Parathyroid adenoma (tissue), 2 donors: ENCODE results near the gene DYRK4.

Experiments
- H2AFZ ChIP-seq: fragments of 300-600 bp; sonication (generic); one replicate; pipeline ENCODE4 v1.7.0; 2017; ENCODE audit warnings: antibody characterized with exemption, mild to moderate bottlenecking
- H3K27ac ChIP-seq: fragments of 300-600 bp; sonication (generic); one replicate; pipeline ENCODE4 v1.7.0; 2017
- H3K27me3 ChIP-seq: fragments of 300-600 bp; sonication (generic); one replicate; pipeline ENCODE4 v1.7.0; 2017; ENCODE audit warnings: low read length; ENCODE audit not compliant: control insufficient read depth, insufficient read depth
- H3K36me3 ChIP-seq: fragments of 300-600 bp; sonication (generic); one replicate; pipeline ENCODE4 v1.7.0; 2017; ENCODE audit warnings: low read length; ENCODE audit not compliant: control insufficient read depth, insufficient read depth
- H3K4me1 ChIP-seq: fragments of 300-600 bp; sonication (generic); one replicate; pipeline ENCODE4 v1.7.0; 2017; ENCODE audit warnings: control low read depth
- H3K4me2 ChIP-seq: fragments of 300-600 bp; sonication (generic); one replicate; pipeline ENCODE4 v1.7.0; 2017; ENCODE audit warnings: low read length
- H3K4me3 ChIP-seq: fragments of 300-600 bp; sonication (generic); one replicate; pipeline ENCODE4 v1.7.0; 2017; ENCODE audit warnings: low read depth, low read length
- H3K79me2 ChIP-seq: fragments of 300-600 bp; sonication (generic); one replicate; pipeline ENCODE4 v1.7.0; 2017; ENCODE audit warnings: control low read depth
- H3K9ac ChIP-seq: fragments of 300-600 bp; sonication (generic); one replicate; pipeline ENCODE4 v1.7.0; 2017; ENCODE audit warnings: mild to moderate bottlenecking
- H3K9me3 ChIP-seq: fragments of 300-600 bp; sonication (generic); one replicate; pipeline ENCODE4 v1.7.0; 2017; ENCODE audit warnings: low read length; ENCODE audit not compliant: control insufficient read depth
- TF ChIP-seq, protein P1 (sequence below): fragments of 300-600 bp; sonication (generic); IDR thresholded peaks from one replicate; pipeline ENCODE4 v1.7.0; 2017; ENCODE audit warnings: antibody characterized with exemption, mild to moderate bottlenecking
- donor health status: primary hyperparathyroidism.

Gene DYRK4

DNA sequence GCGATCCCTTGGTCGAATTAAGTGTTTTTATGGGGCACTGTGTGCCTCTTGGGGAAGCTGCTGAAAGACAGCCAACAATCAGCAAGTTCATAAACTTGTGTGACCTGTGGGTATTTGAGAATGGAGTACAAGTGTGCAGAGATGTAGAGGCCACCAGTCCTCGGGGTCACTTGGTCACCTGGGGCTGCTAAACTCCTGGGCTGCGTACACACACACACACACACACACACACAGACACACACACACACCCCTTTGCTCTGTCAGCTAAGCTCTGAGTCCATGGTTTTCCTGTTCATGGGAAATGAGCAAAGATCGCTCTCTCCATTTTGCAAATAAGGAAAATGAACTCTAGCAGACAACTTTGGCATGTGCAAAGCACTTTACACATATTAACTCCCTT, 24.5 kb downstream of the DYRK4 start:
- TF ChIP-seq, protein P1, sequence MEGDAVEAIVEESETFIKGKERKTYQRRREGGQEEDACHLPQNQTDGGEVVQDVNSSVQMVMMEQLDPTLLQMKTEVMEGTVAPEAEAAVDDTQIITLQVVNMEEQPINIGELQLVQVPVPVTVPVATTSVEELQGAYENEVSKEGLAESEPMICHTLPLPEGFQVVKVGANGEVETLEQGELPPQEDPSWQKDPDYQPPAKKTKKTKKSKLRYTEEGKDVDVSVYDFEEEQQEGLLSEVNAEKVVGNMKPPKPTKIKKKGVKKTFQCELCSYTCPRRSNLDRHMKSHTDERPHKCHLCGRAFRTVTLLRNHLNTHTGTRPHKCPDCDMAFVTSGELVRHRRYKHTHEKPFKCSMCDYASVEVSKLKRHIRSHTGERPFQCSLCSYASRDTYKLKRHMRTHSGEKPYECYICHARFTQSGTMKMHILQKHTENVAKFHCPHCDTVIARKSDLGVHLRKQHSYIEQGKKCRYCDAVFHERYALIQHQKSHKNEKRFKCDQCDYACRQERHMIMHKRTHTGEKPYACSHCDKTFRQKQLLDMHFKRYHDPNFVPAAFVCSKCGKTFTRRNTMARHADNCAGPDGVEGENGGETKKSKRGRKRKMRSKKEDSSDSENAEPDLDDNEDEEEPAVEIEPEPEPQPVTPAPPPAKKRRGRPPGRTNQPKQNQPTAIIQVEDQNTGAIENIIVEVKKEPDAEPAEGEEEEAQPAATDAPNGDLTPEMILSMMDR, result no peak
- Histone ChIP-seq H3K27ac (no peak overlapping the region), H3K4me2 (no peak overlapping the region), H2AFZ (no peak overlapping the region), H3K36me3 (no peaks in the 10 kb centered on the region), H3K4me1 (no peaks in the 10 kb centered on the region), H3K9ac (no peak overlapping the region), H3K27me3 (no peaks in the 10 kb centered on the region), H3K4me3 (no peak overlapping the region), H3K79me2 (no peaks in the 10 kb centered on the region), H3K9me3 (no peaks in the 10 kb centered on the region)

DNA sequence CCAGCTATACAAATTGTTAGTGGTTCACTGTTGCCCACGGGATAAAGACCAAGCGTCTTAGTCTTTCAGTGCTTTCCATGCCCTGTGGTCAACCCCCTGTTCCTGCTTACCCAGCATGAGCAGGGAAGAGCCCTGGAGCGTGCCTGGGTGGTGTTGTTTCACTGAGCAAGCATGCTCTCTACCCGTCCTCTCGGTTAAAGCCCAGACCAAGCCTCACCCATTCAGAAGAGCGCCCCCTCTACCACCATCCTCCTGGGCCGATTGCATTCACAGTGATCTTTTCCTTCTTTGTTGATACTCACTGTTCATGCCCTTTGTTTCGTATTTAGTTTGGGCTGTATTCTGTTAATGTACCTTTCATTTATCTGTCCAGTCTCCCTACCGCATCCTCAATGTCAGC, 25.1 kb downstream of the DYRK4 start:
- H2AFZ ChIP-seq, result no peak overlapping the region
- H3K27me3 ChIP-seq, result no peaks in the 10 kb centered on the region
- TF ChIP-seq, protein P1, result no peak
- H3K4me2 ChIP-seq, result no peak overlapping the region
- H3K79me2 ChIP-seq, result no peaks in the 10 kb centered on the region
- no peak overlapping the region for H3K4me3 ChIP-seq
- H3K4me1 ChIP-seq, result no peaks in the 10 kb centered on the region
- no peaks in the 10 kb centered on the region for H3K36me3 ChIP-seq
- no peak overlapping the region for H3K27ac ChIP-seq
- no peak overlapping the region for H3K9ac ChIP-seq
- no peaks in the 10 kb centered on the region for H3K9me3 ChIP-seq

DNA sequence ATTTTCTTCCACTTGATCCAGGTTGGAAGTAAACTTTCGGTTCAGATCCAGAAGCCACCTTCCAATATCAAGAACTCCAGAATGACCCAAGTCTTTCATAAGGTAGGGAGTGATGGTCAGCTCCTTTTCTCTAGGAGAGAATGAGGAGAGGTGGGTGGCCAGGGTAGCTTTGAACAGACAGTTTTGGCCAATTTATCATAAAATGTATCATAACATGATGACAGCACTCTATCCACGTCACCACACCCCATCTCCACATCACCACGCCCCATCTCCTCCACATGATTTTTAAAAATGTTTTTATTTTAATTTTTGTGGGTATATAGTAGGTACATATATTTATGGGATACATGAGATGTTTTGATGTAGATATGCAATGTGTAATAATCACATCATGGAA, 26.9 kb downstream of the DYRK4 start:
- Histone ChIP-seq H3K27me3 (no peaks in the 10 kb centered on the region), H3K79me2 (no peaks in the 10 kb centered on the region), H3K36me3 (no peaks in the 10 kb centered on the region), H3K4me1 (no peaks in the 10 kb centered on the region), H3K9me3 (no peaks in the 10 kb centered on the region), H3K4me2 (no peak overlapping the region), H2AFZ (no peak overlapping the region), H3K27ac (no peak overlapping the region), H3K9ac (no peak overlapping the region), H3K4me3 (no peak overlapping the region)
- TF ChIP-seq, protein P1, result no peak

DNA sequence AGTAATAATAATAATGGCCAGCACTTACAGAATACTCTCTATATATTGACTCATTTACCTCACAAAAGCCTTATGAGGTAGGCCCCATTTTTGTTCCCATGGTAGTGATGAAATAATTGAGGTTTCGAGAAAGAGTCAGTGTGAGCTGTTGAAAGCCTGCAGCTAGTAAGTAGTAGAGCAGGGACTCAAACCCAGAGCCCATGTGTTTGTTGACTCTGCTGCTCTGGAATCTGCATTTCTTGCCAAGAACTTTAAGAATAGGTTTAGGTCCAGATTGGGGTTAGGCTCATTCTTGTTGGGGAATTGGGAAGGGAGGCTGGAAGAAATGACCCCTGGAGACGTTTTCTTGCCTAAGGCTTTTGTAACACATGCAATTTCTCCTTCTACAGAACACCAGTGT, 27.9 kb downstream of the DYRK4 start:
- H3K27ac ChIP-seq, result no peak overlapping the region
- H3K79me2 ChIP-seq, result no peaks in the 10 kb centered on the region
- no peaks in the 10 kb centered on the region for H3K9me3 ChIP-seq
- H3K27me3 ChIP-seq, result no peaks in the 10 kb centered on the region
- no peaks in the 10 kb centered on the region for H3K36me3 ChIP-seq
- H3K9ac ChIP-seq, result no peak overlapping the region
- H3K4me3 ChIP-seq, result no peak overlapping the region
- H2AFZ ChIP-seq, result no peak overlapping the region
- H3K4me2 ChIP-seq, result no peak overlapping the region
- TF ChIP-seq, protein P1, result no peak
- no peaks in the 10 kb centered on the region for H3K4me1 ChIP-seq

DNA sequence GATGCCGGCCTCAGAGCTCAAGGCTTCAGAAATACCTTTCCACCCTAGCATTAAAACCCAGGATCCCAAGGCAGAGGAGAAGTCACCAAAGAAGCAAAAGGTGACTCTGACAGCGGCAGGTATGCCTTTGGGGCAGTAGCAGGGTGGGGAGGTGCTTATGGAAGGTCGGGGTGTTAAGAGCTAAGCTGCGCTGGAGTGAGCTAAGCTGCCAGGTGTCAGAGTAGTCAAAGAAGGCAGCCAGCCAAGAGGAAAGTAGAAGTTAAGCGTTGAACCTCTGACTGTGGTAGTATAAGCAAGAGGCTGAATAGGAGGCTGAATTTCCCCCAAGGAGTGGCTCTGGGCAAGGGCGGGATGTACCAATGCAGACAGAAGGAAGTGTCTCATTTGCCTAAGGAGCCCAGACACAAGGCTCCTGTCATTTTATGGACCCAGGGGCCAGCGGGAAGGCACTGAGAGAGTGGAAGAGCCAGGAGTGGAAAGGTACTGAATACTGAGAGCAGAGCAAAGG, 29.2 kb downstream of the DYRK4 start:
- Histone ChIP-seq H3K27me3 (no peaks in the 10 kb centered on the region), H3K9me3 (no peaks in the 10 kb centered on the region), H3K9ac (no peak overlapping the region), H3K4me1 (no peaks in the 10 kb centered on the region), H3K79me2 (no peaks in the 10 kb centered on the region), H3K4me3 (no peak overlapping the region), H2AFZ (no peak overlapping the region), H3K36me3 (no peaks in the 10 kb centered on the region), H3K4me2 (no peak overlapping the region), H3K27ac (no peak overlapping the region)
- TF ChIP-seq, protein P1, result no peak
